Karpas-422 (cell line): ENCODE results near the gene PRR5. TPM values are rescaled to one million over a fixed set of nuclear protein-coding genes. Genes with fewer than 3 reads are reported as not detected.

Experiments
- DNase-seq: peaks from one replicate; pipeline ENCODE4 v3.0.0-alpha.2; 2015
- H2AFZ ChIP-seq: fragments of 200-600 bp; sonication (generic); 2 replicates; pipeline ENCODE4 v1.6.1; 2014; ENCODE audit warnings: antibody characterized with exemption, low read length, mixed read lengths
- H3K27ac ChIP-seq: fragments of 200-600 bp; sonication (generic); 2 replicates; pipeline ENCODE4 v1.5.1; 2014; ENCODE audit warnings: mild to moderate bottlenecking, low read length, moderate library complexity
- H3K27me3 ChIP-seq: fragments of 200-600 bp; sonication (generic); 2 replicates; pipeline ENCODE4 v1.6.1; 2014; ENCODE audit warnings: low read length, mixed read lengths
- H3K36me3 ChIP-seq: fragments of 200-600 bp; sonication (generic); 2 replicates; pipeline ENCODE4 v1.6.1; 2014; ENCODE audit warnings: low read length, mixed read lengths; ENCODE audit not compliant: insufficient read depth
- H3K4me1 ChIP-seq: fragments of 200-600 bp; sonication (generic); 2 replicates; pipeline ENCODE4 v1.6.1; 2014; ENCODE audit warnings: mild to moderate bottlenecking, low read length, mixed read lengths
- H3K4me2 ChIP-seq: fragments of 200-600 bp; sonication (generic); 2 replicates; pipeline ENCODE4 v1.6.1; 2014; ENCODE audit warnings: low read length, low read depth, mild to moderate bottlenecking; ENCODE audit not compliant: poor library complexity, severe bottlenecking
- H3K4me3 ChIP-seq: fragments of 200-600 bp; sonication (generic); 2 replicates; pipeline ENCODE4 v1.5.1; 2014; ENCODE audit warnings: mild to moderate bottlenecking, antibody characterized with exemption, low read length, mixed read lengths
- H3K79me2 ChIP-seq: fragments of 200-600 bp; sonication (generic); 2 replicates; pipeline ENCODE4 v1.6.1; 2014; ENCODE audit warnings: mild to moderate bottlenecking, low read length, mixed read lengths
- H3K9ac ChIP-seq: fragments of 200-600 bp; sonication (generic); 2 replicates; pipeline ENCODE4 v1.6.0; 2014; ENCODE audit warnings: low read length
- H3K9me2 ChIP-seq: fragments of 200-600 bp; sonication (generic), shearing (Covaris generic); replicated peaks from 2 replicates; pipeline ENCODE4 v1.6.0; 2014; ENCODE audit warnings: mild to moderate bottlenecking, low read length, moderate library complexity; ENCODE audit not compliant: insufficient read depth
- H3K9me3 ChIP-seq: fragments of 300-700, 200-600 bp; sonication (generic); 2 replicates; pipeline ENCODE4 v1.6.1; 2014; ENCODE audit warnings: low read length, mixed read lengths
- H4K20me1 ChIP-seq: fragments of 200-600 bp; sonication (generic); 2 replicates; pipeline ENCODE4 v1.6.1; 2014; ENCODE audit warnings: mild to moderate bottlenecking, antibody characterized with exemption, low read length, low read depth; ENCODE audit not compliant: insufficient read depth
- total RNA-seq: library from RNA; depleted of rRNA; stranded (reverse); fragments of >200 nt; shearing (Covaris generic); gene quantifications from 2 replicates; pipeline ENCODE4 v1.2.3, GENCODE V29; 2014; ENCODE audit warnings: low replicate concordance

PRR5 gene
- total RNA-seq, 1 experiment from 2014 or later: not detected

DNA sequence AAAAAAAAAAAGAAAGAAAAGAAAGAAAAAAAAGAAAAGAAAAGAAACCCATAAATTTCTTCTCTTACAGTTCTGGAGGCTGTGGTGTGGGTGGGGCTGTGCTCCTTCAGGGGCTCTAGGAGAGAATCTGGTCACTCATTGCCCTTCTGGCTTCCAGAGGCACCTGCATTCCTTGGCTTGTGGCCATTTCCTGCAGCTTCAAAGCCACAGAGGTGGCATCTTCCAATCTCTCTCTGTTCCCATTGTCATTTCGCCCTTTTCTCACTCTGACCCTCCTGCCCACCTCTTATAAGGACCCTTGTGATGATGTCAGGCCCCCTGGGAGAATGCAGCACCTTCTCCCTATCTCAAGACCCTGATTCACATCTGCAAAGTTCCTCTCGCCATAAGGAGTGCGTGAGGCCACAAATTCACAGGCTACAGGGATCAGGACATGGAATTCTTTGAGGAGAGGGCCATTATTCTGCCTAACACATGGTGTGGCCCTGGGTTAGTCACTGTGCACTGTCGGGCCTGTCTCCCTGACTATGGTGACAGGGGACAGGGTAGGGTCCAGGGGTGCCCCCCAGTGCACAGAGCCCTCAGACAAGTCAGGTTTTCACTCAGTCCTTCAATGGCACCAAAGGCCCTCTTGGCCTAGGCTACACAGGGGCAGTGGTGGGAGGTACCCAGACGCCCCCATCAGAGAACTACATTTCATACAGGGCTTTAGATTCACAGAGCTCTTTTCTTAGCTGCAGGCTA is 38.6 kb upstream of the PRR5 start:
- H3K9me2 ChIP-seq: no peaks in the 10 kb centered on the region
- H3K9ac ChIP-seq: no peak overlapping the region
- H3K27me3 ChIP-seq: no peaks in the 10 kb centered on the region
- no peaks in the 10 kb centered on the region for H3K4me1 ChIP-seq
- no peak overlapping the region for H3K4me2 ChIP-seq
- no peaks in the 10 kb centered on the region for H3K36me3 ChIP-seq
- H3K27ac ChIP-seq: no peak overlapping the region
- no peak for DNase-seq
- no peaks in the 10 kb centered on the region for H3K9me3 ChIP-seq
- no peak overlapping the region for H3K4me3 ChIP-seq
- no peak overlapping the region for H2AFZ ChIP-seq
- no peaks in the 10 kb centered on the region for H4K20me1 ChIP-seq
- no peaks in the 10 kb centered on the region for H3K79me2 ChIP-seq

- Histone ChIP-seq H3K27ac (no peak overlapping the region), H3K36me3 (no peaks in the 10 kb centered on the region), H3K27me3 (no peaks in the 10 kb centered on the region), H3K4me1 (no peaks in the 10 kb centered on the region), H3K9me3 (no peaks in the 10 kb centered on the region), H4K20me1 (no peaks in the 10 kb centered on the region), H2AFZ (no peak overlapping the region), H3K9me2 (no peaks in the 10 kb centered on the region), H3K4me2 (no peak overlapping the region), H3K79me2 (no peaks in the 10 kb centered on the region), H3K4me3 (no peak overlapping the region), H3K9ac (no peak overlapping the region)
- no peak for DNase-seq
These were observed 37.9 kb upstream of the PRR5 start for GRCh38 chr22:44664149-44664548.

DNA sequence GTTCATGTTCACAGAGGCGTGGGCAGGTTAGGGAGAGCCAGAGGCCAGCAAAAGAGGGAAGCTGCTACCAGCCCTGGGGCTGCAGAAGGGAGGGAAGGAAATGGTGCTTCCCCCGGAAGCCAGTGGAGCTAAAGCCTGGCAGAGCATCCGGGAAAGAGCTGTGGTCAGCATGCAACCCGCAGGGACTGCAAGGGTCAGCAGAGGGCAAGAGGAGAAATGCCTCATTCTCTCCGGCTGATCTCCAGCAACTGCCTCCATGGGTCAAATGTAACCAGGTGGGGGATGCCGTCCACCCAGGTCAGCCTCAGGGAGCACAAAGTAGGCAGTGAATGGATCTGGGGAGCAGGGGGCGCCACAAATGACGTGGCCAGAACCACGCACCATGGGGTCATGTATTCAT is 36.9 kb upstream of the PRR5 start:
- no peaks in the 10 kb centered on the region for H3K9me2 ChIP-seq
- H3K4me1 ChIP-seq: no peaks in the 10 kb centered on the region
- no peaks in the 10 kb centered on the region for H3K9me3 ChIP-seq
- H3K9ac ChIP-seq: no peak overlapping the region
- DNase-seq: no peak
- no peak overlapping the region for H3K4me2 ChIP-seq
- no peaks in the 10 kb centered on the region for H3K79me2 ChIP-seq
- H4K20me1 ChIP-seq: no peaks in the 10 kb centered on the region
- H2AFZ ChIP-seq: no peak overlapping the region
- no peaks in the 10 kb centered on the region for H3K27me3 ChIP-seq
- no peak overlapping the region for H3K4me3 ChIP-seq
- no peak overlapping the region for H3K27ac ChIP-seq
- H3K36me3 ChIP-seq: no peaks in the 10 kb centered on the region

- Histone ChIP-seq H3K4me1 (no peaks in the 10 kb centered on the region), H3K9me3 (no peaks in the 10 kb centered on the region), H3K9ac (no peak overlapping the region), H3K4me3 (no peak overlapping the region), H3K79me2 (no peaks in the 10 kb centered on the region), H3K4me2 (no peak overlapping the region), H3K27ac (no peak overlapping the region), H3K27me3 (no peaks in the 10 kb centered on the region), H3K36me3 (no peaks in the 10 kb centered on the region), H2AFZ (no peak overlapping the region), H3K9me2 (no peaks in the 10 kb centered on the region), H4K20me1 (no peaks in the 10 kb centered on the region)
- DNase-seq: no peak
These were observed 35.8 kb upstream of the PRR5 start for GRCh38 chr22:44666207-44666585.

- Histone ChIP-seq H3K36me3 (no peaks in the 10 kb centered on the region), H3K4me2 (no peak overlapping the region), H3K9me3 (no peaks in the 10 kb centered on the region), H3K4me3 (no peak overlapping the region), H3K27me3 (no peaks in the 10 kb centered on the region), H4K20me1 (no peaks in the 10 kb centered on the region), H3K79me2 (no peaks in the 10 kb centered on the region), H2AFZ (no peak overlapping the region), H3K4me1 (no peaks in the 10 kb centered on the region), H3K9ac (no peak overlapping the region), H3K9me2 (no peaks in the 10 kb centered on the region), H3K27ac (no peak overlapping the region)
- no peak for DNase-seq
These were observed 34.7 kb upstream of the PRR5 start for GRCh38 chr22:44667276-44667675.

DNA sequence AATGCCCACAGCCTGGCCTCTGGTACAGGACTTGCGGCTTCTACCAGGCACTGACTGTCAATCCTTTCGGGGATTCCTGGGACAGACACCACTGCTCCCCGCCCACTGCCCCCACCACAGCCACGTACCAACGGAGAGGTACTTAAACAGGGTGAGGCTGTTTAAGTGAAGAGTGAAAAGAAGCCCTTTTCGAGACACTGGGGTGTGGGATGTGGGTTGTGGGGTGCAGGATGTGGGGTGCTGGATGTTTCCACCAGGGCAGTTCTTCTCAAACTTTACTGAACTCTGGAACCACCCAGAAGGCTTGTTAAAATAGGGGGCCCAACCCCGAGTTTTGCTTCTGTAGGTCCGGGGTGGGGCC is 34.2 kb upstream of the PRR5 start:
- H3K27ac ChIP-seq: no peak overlapping the region

GRCh38 chr22:44668190-44668885 is 33.7 kb upstream of the PRR5 start:
- Histone ChIP-seq H3K27me3 (no peaks in the 10 kb centered on the region), H3K4me1 (no peaks in the 10 kb centered on the region), H3K79me2 (no peaks in the 10 kb centered on the region), H3K36me3 (no peaks in the 10 kb centered on the region), H3K27ac (no peak overlapping the region), H3K4me3 (no peak overlapping the region), H3K9ac (no peak overlapping the region), H3K9me3 (no peaks in the 10 kb centered on the region), H2AFZ (no peak overlapping the region), H3K4me2 (no peak overlapping the region), H3K9me2 (no peaks in the 10 kb centered on the region), H4K20me1 (no peaks in the 10 kb centered on the region)
- no peak for DNase-seq

More for the DNA sequence above, 34.2 kb upstream of the PRR5 start:
- Histone ChIP-seq H4K20me1 (no peaks in the 10 kb centered on the region), H3K27me3 (no peaks in the 10 kb centered on the region), H3K9me3 (no peaks in the 10 kb centered on the region), H3K4me1 (no peaks in the 10 kb centered on the region), H3K9ac (no peak overlapping the region), H3K79me2 (no peaks in the 10 kb centered on the region), H3K9me2 (no peaks in the 10 kb centered on the region), H3K4me2 (no peak overlapping the region), H2AFZ (no peak overlapping the region), H3K36me3 (no peaks in the 10 kb centered on the region), H3K4me3 (no peak overlapping the region)
- DNase-seq: no peak

GRCh38 chr22:44668886-44669521 is 33.0 kb upstream of the PRR5 start:
- Histone ChIP-seq H3K27me3 (no peaks in the 10 kb centered on the region), H2AFZ (no peak overlapping the region), H3K9ac (no peak overlapping the region), H3K4me3 (no peak overlapping the region), H3K79me2 (no peaks in the 10 kb centered on the region), H3K9me3 (no peaks in the 10 kb centered on the region), H3K27ac (no peak overlapping the region), H3K4me1 (no peaks in the 10 kb centered on the region), H4K20me1 (no peaks in the 10 kb centered on the region), H3K36me3 (no peaks in the 10 kb centered on the region), H3K4me2 (no peak overlapping the region), H3K9me2 (no peaks in the 10 kb centered on the region)
- no peak for DNase-seq
